NCI-H146 treated with DMSO at 0.1 percent for 48 hours (cell line): Measurements from ENCODE around the gene EVC2.

Source experiments
- DNase-seq: peaks from one replicate; lab custom pipeline; 2025; ENCODE audit not compliant: unreplicated experiment; lab: John Stamatoyannopoulos, UW

The EVC2 gene

GRCh38 chr4:5708449-5709206, at the start of gene EVC2:
Gene EVC2 (minus strand): TSS chr4:5708559. CDS start chr4:5708513, 46 bp downstream.
- no peak for DNase-seq

GRCh38 chr4:5757954-5758353, 49.6 kb upstream of the EVC2 start:
- no peak for DNase-seq

DNA sequence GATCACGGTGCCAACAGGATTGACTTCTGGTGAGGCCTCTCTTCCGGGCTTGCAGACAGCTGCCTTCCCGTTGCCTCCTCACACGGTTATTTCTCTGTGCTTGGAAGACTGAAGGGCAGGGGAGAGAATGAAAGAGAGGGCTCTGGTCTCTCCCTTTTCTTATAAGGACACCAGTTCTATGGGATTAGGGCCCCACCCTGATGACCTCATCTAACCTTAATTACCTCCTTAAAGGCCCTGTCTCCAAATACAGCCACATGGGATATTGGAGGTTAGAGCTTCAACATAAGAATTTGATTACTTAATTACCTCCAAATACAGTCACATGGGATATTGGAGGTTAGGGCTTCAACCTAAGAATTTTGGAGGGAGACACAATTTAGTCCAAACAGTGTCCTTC, 49.2 kb upstream of the EVC2 start:
- no peak for DNase-seq

DNA sequence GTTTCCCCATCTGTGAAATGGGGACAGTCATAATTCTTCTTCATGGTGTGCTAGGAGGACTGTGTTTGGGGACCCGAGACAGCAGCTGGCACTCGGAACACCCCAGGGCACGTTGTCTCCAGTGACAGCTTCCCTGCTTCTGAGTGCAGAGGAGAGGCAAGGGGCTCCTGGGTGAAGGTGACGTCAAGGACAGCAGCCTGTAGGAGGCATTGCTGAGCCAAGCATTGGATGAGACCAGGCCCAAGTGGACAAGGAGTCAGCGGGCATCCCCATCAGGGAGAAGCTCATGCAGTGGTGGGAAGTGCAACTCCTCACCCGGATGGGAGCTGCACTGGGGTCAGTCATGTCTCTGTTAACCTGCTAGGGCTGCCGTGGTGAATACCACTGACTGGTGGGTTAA, 48.7 kb upstream of the EVC2 start:
- no peak for DNase-seq

DNA sequence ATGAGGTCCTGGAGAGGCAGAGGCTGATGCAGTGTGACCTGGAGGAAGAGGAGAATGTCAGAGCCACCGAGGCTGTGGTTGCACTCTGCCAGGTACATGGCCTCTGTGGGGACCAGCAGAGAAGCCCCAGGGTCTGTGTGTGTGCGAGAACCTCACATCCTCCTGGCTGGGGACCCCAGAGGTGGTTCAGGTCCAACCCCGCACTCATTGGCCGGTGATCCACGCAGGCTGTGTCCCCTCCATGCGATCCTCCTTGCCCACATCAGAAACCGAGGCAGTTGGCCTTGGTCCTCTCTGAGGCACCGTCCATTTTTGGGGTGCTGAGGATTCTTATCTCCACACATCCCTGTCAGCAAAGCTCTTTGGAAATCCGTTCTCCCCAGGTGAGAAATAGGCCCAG, 47.9 kb upstream of the EVC2 start:
- DNase-seq, result no peak

GRCh38 chr4:5755679-5756078, 47.3 kb upstream of the EVC2 start:
- DNase-seq, result no peak

DNA sequence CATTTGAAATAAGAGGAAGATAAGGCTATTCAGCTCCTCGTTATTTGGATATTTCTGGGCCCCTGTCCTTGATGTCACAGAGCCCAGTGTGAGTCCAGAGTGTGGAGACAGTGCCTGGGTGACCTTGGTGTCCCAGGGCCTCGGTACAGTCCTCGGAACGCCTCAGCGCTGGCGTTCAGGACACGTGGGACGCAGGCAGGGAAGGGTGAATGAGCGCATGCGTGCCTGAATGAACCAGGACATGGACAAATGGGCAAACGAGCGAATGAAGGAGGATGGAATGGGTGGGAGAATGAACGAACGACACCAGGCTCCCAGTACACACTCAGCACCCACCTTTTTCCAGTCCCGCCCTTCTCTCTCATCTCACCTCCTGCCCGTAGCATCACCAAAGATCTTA, 46.8 kb upstream of the EVC2 start:
- no peak for DNase-seq

- no peak for DNase-seq
These were observed 46.1 kb upstream of the EVC2 start for GRCh38 chr4:5754529-5754881.

- no peak for DNase-seq
These were observed 45.6 kb upstream of the EVC2 start for GRCh38 chr4:5753766-5754528.

- no peak for DNase-seq
These were observed 45.0 kb upstream of the EVC2 start for GRCh38 chr4:5753366-5753765.

DNA sequence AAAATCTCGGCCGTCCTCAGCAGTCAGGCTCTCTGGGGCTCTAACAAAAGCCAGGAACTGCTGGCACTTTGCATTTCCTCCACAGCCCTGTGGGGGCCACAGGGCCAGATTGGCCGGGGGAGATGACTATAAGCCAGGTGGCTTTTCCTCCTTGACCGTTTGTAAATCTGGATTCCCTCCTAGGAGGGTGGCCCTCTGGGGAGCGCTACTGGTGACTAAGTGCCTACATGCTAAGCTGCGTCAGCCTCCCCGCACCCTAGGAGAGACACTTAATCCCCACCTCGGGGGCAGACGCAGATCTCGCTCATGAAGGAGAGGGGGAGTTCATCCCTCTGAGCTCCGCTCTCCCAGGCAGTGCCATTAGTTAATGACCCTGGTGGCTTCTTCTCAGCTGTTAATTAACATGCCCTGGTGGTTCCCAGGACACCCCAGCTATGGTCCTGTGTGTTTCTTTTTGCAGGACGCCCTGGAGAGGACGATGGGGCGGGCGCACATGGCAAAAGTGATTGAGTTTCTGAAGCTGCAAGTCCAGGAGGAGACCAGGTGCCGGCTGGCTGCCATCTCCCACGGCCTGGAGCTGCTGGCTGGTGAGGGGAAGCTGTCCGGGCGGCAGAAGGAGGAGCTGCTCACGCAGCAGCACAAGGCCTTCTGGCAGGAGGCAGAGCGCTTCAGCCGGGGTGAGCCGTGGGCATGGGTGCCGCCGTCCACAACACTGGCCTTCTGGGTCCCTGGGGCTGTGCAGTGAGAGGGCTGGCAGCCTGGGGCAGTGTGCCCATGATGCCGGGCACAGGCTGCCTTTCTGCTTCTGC, 44.2 kb upstream of the EVC2 start:
- no peak for DNase-seq

DNA sequence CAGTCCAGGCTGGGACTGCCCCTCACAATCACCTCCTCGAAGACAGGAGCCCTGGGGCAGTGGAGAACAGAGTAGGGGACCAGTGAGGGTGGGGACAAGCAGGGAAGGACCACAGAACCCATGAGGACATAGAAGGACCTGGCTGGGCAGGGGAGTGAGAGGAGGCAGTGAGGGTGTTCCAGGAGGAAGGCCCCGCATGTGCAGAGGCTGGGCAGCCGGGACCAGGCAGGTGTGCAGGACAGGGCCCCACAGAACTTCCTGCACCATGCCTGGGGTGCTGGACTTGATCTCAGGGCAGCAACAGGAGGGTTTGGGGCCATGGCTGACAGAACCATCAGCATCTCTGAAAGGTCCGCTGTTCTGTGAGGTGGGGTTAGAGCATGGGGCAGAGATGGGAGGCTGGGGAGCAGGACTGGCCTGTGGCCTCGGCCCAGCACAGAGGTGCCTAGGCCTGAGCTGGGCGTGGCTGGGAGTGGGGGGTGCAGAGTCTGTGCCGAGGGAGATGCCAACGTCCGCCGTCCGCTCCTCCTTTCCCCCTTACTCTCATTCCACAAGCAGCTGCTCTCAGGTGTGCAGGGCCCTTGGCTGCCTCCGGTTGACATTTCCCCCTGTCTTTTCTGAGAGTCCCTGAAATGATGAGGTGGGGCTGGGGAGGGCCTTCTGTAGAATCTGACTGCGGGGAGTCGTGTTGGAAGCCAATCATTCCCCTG, 43.5 kb upstream of the EVC2 start:
- no peak for DNase-seq

DNA sequence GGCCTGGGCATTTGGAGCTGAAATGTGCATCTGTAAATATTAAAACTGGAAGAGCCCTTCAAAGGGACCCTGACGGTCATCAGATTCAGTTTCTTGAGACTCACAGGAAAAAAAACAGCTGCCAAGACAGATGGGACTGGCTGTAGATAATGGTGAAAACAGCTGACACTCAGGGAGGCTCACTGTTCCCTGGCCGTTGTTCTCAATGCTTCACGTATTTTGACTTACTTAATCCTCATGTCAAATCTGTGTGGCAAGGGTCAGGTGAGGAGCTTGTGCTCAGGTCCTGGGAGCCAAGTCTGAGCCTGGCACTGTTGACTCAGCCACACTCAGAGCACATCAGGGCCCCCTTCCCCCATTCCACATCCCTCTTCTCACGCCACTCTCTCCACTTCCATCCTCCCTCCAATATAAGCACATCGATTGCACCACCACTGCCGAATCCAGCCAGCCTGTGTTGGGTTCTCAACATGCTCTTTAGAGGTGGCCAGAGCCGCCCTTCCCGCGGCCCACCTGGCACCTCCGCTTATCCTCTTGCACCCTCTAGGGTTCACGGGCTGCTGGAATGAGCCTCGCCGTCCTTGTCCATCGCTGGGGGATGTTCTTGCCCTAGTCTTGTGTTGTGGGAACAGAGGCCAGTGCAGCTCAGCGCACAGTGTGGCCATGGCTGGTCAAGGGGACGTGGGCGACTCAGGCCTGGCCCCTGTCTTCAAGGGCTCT, 42.7 kb upstream of the EVC2 start:
- DNase-seq, result no peak

DNA sequence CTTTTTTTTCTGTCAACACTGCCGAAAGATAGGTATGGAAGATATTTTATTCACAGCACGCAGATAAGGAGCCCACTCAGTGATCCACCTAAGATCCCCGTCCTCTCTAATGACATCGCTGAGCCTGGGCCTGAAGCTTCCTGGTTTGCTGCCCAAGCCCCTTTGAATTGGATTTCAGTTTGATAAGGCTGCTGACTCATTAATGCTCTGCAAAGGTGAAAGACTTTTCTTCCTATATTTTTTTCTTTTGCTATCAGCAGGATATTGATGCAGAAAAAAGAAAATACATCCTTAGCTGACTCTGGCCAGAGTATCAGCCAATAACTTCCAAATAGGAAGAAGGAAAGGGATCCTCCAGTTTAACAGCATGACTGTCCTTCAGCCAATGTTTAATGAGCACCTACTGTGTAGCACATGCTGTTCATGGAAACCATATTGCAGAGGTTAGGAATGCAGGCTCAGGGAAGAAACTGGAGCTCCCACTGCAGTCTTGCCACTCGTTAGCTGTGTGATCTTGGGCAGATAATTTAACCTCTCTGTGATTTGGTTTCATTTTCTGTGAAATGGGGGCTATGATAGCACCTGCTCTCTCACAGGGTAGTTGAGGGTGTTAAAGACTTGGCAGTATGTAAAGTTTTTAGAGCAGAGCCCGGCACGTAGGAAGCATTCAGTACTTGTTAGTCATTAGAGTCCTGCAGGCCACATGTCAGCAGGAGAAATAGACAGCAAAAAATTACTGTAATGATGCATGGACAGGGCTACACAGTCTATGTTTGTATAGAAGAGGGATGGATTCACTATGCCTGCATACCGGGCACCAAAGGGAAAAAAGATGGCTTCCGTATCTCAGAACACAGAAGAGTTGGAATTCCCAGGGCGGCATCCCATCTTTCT, 41.9 kb upstream of the EVC2 start:
- DNase-seq, result no peak

- no peak for DNase-seq
These were observed 41.2 kb upstream of the EVC2 start for GRCh38 chr4:5749568-5749967.

- no peak for DNase-seq
These were observed 39.5 kb upstream of the EVC2 start for GRCh38 chr4:5747738-5748375.

DNA sequence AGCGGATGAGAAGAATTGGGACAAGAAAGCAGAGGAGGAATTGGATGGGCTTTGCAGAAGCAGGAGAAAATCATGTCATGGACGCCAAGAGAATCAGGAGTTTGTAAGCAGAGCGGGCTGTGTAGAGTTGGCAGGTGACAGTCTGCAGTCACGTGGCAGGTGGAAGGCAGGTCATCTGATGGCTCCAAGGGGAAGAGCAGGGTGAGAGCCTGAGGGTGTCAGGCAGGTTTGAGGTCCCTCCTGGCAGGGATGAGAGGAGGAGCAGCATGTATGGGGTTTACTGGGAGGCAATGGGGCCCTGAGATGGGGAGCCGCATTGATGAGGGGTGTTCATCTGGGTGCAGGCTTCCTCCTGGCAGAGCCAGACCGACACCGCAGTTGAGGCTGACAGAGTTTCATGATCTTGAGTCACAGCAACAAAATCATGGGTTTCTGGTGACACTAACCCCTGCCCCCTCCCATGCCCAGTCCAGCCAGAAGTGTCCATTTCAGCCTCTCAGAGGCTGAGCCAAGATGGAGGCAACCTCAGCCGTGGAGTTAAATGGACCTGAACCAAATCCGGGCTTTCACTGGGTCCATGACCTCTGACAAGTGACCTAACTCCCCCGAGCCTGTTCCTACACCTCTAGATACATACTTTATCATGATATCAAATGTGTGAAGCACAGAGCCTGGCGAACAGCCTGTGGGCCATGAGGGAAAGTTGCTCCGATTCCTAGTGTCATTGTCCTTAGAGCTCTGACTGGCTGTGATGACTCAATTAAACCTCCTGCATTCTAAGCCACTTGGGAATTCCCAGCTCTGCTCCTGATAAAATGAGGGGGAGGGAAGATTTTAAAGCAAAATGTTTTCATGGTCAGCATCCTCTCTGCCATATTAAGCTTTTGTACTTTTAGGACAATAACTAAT, 38.7 kb upstream of the EVC2 start:
- DNase-seq, result no peak

DNA sequence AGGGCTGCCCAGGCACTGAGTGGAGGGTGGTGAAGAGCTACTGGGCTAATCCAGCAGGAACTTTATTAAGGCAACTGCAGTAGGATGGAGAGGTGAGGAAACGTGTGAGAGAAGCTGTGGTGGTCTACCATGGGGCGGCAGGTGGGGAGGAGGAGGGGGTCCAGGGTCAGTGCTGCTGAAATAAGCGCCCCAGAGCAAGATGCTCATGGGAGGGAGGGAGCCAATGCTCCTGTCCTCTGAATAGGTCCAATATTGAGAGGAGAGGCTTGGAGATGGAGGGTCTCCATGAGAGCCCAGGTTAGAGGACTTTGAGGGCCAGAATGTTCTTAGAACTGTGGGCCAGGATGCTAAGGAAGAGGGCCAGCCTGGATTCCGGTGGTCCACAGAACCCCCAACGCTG, 37.9 kb upstream of the EVC2 start:
- no peak for DNase-seq
